Body of pancreas (tissue), 4 donors: ENCODE results near the gene ITM2C. TPM values are rescaled to one million over a fixed set of nuclear protein-coding genes. Genes with fewer than 3 reads are reported as not detected.

Experiments
- ATAC-seq: fragments of 150-250 bp; one replicate; pipeline ENCODE4 v1.9.1; 2016
- DNase-seq, 4 donors: peaks; one replicate each; pipeline ENCODE4 v3.0.0-alpha.2; 2019
- H3K27ac ChIP-seq, 4 donors: fragments of 200-600 bp; sonication (generic); 1 replicate in 3 of 4; 2 replicates in 1 of 4; pipeline versions ENCODE4 v1.5.1 to v1.6.1; 2016 to 2019; ENCODE audit warnings: mild to moderate bottlenecking in 1 of 4, mixed read lengths in 1 of 4, moderate library complexity in 1 of 4
- H3K27me3 ChIP-seq, 2 donors: fragments of 200-600 bp; sonication (generic); one replicate each; pipeline ENCODE4 v1.6.0; 2016; ENCODE audit warnings: mild to moderate bottlenecking in 1 of 2
- H3K36me3 ChIP-seq, 2 donors: fragments of 200-600 bp; sonication (generic); replicated peaks in 1 of 2; 2 replicates each; pipeline ENCODE4 v1.5.1; 2016; ENCODE audit warnings: low read depth in 2 of 2; ENCODE audit not compliant: insufficient read depth in 1 of 2
- H3K4me1 ChIP-seq: fragments of 200-600 bp; sonication (generic); one replicate; pipeline ENCODE4 v1.6.0; 2016
- H3K4me3 ChIP-seq, 2 donors: fragments of 200-600 bp; sonication (generic); 1 replicate in 1 of 2; 2 replicates in 1 of 2; pipeline ENCODE4 v1.5.1; 2016 to 2019
- H3K9me3 ChIP-seq, 3 donors: fragments of 200-600 bp; sonication (generic); 1 replicate in 2 of 3; 2 replicates in 1 of 3; pipeline ENCODE4 v1.5.1; 2016
- POLR2A ChIP-seq, 3 donors: fragments of 450-650 bp; IDR thresholded peaks; one replicate each; pipeline ENCODE4 v1.6.1; 2016; ENCODE audit warnings: antibody characterized with exemption in 3 of 3, mild to moderate bottlenecking in 2 of 3
- WGBS, 2 donors: methylation state at CpG; one replicate each; pipeline ENCODE4 v1.1.5; 2017; 5-methylcytosine and 5-hydroxymethylcytosine counted together
- intact Hi-C: fragments of 100-400 bp; cut with DNase I; formaldehyde crosslinking; loops from one replicate; pipeline ENCODE4 v1.15.1; 2023
- total RNA-seq, 2 donors: library from RNA; depleted of rRNA; stranded (reverse); fragments of >200 nt; gene quantifications; one replicate each; pipeline ENCODE4 v1.1.0, GENCODE V29; 2016
- TF ChIP-seq, protein P1 (sequence below), 7 experiments: fragments of 450-650 bp in 4 of 7; fragments of 200-600 bp in 3 of 7; sonication (generic) in 3 of 7; IDR thresholded peaks; one replicate each; pipeline ENCODE4 v1.5.1; 2016 to 2019; ENCODE audit warnings: antibody characterized with exemption in 7 of 7

ITM2C gene
- total RNA-seq, 2 donors from 2014 or later: 32.9 to 43.8 TPM

DNA sequence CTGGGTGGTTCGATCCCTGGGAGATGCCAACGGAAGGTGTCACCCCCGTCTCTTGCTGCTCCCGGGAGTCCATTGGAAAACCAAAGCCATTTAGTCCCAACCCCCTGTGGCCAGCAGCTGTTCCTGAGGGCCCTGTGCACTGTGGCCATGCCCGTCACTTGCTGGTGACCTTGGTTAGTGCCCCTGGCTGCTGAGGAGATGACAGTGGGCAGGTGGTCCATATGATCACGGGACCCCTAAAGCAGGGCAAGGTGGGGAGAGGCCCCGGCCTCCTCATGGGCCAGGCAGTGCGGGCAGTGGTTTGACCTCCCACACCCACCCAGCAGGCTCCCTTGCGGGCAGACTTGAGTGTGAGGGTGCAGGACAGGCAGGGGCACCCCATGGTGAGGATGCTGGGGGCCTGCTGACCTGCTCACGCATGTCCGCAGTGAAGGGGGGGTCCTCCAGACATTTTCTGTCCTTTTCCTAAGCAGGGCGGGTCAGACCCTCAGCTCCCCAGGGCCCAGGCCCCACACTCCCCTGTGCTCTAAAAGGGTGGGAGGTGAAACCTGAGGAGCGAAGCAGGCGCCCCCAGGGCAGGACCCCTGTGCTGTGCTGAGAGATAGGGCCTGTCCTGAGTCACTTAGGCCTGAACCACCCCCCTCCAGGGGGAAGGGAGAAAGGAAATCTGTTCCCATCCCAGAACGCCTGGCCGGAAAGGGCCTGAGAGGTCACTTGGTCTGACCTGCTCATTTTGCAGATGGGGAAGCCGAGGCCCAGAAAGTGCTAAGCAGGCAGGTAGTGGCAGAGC, 6.8 kb downstream of the ITM2C start:
- Histone ChIP-seq H3K4me3 (no peak overlapping the region), H3K4me1 (peaks cover 18% of the 10 kb centered on the region), H3K27me3 (no peaks in the 10 kb centered on the region), H3K36me3 (no peaks in the 10 kb centered on the region), H3K27ac (no peak overlapping the region), H3K9me3 (no peaks in the 10 kb centered on the region)
- DNase-seq (no peak), ATAC-seq (no peak)
- WGBS, 2 donors: 89 to 96% methylated on average over 10 to 16 of the region's 17 CpGs
- TF ChIP-seq, protein P1, sequence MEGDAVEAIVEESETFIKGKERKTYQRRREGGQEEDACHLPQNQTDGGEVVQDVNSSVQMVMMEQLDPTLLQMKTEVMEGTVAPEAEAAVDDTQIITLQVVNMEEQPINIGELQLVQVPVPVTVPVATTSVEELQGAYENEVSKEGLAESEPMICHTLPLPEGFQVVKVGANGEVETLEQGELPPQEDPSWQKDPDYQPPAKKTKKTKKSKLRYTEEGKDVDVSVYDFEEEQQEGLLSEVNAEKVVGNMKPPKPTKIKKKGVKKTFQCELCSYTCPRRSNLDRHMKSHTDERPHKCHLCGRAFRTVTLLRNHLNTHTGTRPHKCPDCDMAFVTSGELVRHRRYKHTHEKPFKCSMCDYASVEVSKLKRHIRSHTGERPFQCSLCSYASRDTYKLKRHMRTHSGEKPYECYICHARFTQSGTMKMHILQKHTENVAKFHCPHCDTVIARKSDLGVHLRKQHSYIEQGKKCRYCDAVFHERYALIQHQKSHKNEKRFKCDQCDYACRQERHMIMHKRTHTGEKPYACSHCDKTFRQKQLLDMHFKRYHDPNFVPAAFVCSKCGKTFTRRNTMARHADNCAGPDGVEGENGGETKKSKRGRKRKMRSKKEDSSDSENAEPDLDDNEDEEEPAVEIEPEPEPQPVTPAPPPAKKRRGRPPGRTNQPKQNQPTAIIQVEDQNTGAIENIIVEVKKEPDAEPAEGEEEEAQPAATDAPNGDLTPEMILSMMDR (IDR thresholded peaks at IDR 0.05): no peak
- TF ChIP-seq POLR2A (IDR thresholded peaks at IDR 0.05): no peak
- intact Hi-C loops: no loop called here

DNA sequence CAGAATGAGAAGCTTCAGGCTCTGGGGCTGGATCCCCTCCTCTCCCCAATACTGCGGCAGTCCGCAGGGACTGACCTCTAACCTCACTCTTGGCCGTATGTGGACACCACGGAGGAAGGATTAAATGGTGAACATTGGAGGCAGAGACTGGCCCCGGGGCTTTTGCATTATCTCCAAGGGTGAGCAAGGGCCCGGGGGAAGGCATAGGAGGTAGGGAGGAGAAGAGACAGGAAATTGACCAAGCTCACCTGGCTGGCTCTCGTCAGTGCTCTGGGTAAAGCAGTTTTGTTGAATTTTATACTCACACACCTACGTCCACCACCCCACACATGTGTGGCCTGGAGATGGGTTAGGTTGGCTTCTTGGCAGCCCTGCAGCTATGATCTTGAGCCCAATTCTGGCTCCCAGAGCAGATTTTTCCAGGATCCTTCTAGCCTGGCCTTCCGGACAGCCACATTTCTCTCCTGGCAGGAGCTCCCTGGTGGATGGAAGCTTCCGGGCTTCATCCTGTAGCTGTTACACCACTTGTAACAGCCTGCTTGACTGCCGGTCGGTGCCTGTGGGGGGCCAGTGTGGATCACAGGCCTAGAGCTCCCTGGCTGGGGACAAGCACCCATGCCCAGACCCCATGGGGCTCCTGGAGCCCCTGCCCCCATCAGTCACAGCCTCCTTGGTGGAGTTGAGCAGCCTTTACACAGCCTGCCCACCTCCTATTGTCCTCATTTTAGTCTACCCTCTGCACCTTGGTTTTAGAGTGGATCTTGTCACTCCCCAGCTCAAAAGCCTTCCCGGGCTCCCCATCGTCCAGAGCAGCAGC, 7.6 kb downstream of the ITM2C start:
- H3K4me3 ChIP-seq: no peak overlapping the region
- intact Hi-C loops: no loop called here
- H3K4me1 ChIP-seq: peaks cover 11% of the 10 kb centered on the region
- DNase-seq (peak in 1 of 4 donors; percentile 3), ATAC-seq (no peak)
- no peak overlapping the region for H3K27ac ChIP-seq
- TF ChIP-seq, protein P1 (IDR thresholded peaks at IDR 0.05): no peak
- TF ChIP-seq POLR2A (IDR thresholded peaks at IDR 0.05): no peak
- no peaks in the 10 kb centered on the region for H3K27me3 ChIP-seq
- no peaks in the 10 kb centered on the region for H3K9me3 ChIP-seq
- WGBS, 2 donors: 77 to 88% methylated on average over 10 to 14 of the region's 14 CpGs
- H3K36me3 ChIP-seq: peaks cover 0 to 2% of the 10 kb centered on the region in 2 donors

DNA sequence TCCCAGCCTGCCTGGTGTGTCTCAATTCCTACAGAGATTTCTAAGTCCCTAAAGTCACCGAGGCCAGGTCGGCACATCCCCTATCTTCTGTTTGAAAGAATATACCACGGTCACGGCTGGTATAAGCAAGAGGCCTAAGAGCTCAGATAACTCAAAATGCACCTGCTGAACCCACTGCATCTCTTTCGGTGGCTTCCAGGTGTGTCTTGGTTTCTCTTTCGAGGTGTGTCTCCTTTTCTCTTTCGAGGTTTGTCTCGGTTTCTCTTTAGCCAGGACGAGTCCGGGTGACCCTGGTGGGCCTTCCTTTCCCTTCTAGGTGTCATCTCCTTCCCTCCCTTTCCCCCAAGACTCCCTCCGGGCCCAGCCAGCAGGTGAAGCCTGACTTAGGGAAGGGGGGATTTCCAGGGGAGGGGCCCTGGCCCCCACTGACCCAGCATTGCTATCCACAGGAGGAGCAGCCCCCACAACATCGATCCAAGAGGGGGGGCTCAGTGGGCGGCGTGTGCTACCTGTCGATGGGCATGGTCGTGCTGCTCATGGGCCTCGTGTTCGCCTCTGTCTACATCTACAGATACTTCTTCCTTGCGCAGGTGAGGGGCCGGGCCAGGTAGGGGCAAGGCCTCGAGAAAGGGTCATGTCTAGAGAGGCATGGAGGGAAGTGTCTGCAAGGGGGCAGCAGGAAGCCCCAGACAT, 8.4 kb downstream of the ITM2C start:
- H3K27ac ChIP-seq: no peak overlapping the region
- ATAC-seq (no peak), DNase-seq (peak in 1 of 4 donors; percentile 6)
- no peaks in the 10 kb centered on the region for H3K9me3 ChIP-seq
- peaks cover 0 to 2% of the 10 kb centered on the region in 2 donors for H3K36me3 ChIP-seq
- H3K4me1 ChIP-seq: peaks cover 6% of the 10 kb centered on the region
- WGBS, 2 donors: 90 to 92% methylated on average over 11 to 18 of the region's 21 CpGs
- no peaks in the 10 kb centered on the region for H3K27me3 ChIP-seq
- intact Hi-C loops: no loop called here
- no peak overlapping the region for H3K4me3 ChIP-seq
- TF ChIP-seq POLR2A (IDR thresholded peaks at IDR 0.05): no peak
- TF ChIP-seq, protein P1 (IDR thresholded peaks at IDR 0.05): no peak

DNA sequence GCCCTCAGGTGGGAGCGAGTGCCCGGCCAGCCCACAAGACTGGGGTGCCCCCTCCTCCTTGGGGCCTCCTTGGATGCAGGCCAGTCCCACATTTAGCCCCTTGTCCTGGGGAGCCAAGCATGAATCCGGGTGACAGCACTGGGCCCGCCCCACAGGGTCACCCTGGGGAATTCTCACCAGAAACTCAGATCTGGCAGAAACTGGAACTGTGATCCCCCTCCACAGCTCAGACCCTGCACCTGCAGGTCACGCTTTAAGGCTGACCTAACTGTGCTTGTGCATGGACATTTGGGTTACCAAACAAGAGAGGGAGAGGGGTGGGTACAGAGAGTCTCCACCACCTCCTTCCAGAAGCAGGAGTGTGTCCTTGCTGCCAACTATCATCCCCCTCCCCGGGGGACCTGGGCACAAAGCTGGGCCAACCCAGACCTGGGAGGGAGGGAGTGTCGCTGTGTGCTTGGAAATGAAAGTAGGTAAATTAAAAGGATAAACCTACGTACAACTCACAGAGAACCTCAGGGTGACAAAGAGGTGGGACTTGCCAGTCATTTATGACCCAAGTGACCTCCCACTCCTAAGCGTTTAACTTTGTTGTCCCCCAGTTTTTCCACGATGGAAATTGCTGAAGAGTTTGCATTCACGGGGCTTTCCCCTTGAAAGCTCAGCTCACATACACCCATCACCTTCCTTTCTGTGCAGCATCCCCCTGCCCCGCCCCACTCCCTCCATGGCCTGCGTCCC, 9.1 kb downstream of the ITM2C start:
- 83 to 87% methylated on average over 8 to 12 of the region's 13 CpGs for WGBS, 2 donors
- no peaks in the 10 kb centered on the region for H3K4me1 ChIP-seq

More for the DNA sequence above, 9.1 kb downstream of the ITM2C start:
- Histone ChIP-seq H3K4me3 (no peak overlapping the region), H3K27ac (no peak overlapping the region), H3K36me3 (peaks cover 0 to 2% of the 10 kb centered on the region in 2 donors), H3K27me3 (no peaks in the 10 kb centered on the region), H3K9me3 (no peaks in the 10 kb centered on the region)
- TF ChIP-seq, protein P1 (IDR thresholded peaks at IDR 0.05): no peak
- TF ChIP-seq POLR2A (IDR thresholded peaks at IDR 0.05): no peak
- intact Hi-C loops: no loop called here
- ATAC-seq (no peak), DNase-seq (peak in 1 of 4 donors; percentile 8)
